GM12878 (cell line): ENCODE results near the gene MTA3.

Experiments used
- CHD2 ChIP-seq: IDR thresholded peaks from 2 replicates; pipeline ENCODE4 v1.6.1; 2011; ENCODE audit warnings: low read depth, low read length, improper control_type of control experiment, borderline replicate concordance
- RAD21 ChIP-seq: IDR thresholded peaks from 2 replicates; pipeline ENCODE4 v1.6.1; 2011; ENCODE audit warnings: mild to moderate bottlenecking, low read depth, low read length, moderate library complexity; ENCODE audit not compliant: insufficient read depth
- RBBP5 ChIP-seq: fragments of 200-600 bp; sonication (generic); conservative IDR thresholded peaks from 2 replicates; pipeline ENCODE4 v1.6.1; 2016
- SIX5 ChIP-seq: IDR thresholded peaks from 2 replicates; pipeline ENCODE4 v1.6.1; 2011; ENCODE audit warnings: mild to moderate bottlenecking, low read depth, low read length, moderate library complexity; ENCODE audit not compliant: severe bottlenecking
- SP1 ChIP-seq: IDR thresholded peaks from one replicate; pipeline ENCODE4 v1.6.1; 2011; ENCODE audit warnings: low read depth, low read length
- SREBF2 ChIP-seq: IDR thresholded peaks from 2 replicates; pipeline ENCODE4 v1.6.1; 2012; ENCODE audit warnings: mild to moderate bottlenecking, low read length
- TAF1 ChIP-seq: IDR thresholded peaks from 2 replicates; pipeline ENCODE4 v1.6.1; 2011; ENCODE audit warnings: mild to moderate bottlenecking, low read depth, low read length, borderline replicate concordance
- ZNF384 ChIP-seq: IDR thresholded peaks from 2 replicates; pipeline ENCODE4 v1.6.1; 2012; ENCODE audit warnings: low read depth, mild to moderate bottlenecking, low read length, improper control_type of control experiment, borderline replicate concordance

- no peak for TF ChIP-seq SREBF2
- no peak for TF ChIP-seq SIX5
- TF ChIP-seq CHD2: no peak
- TF ChIP-seq SP1: no peak
- TF ChIP-seq RAD21: no peak
- TF ChIP-seq TAF1: no peak
- TF ChIP-seq ZNF384: no peak
- TF ChIP-seq RBBP5: no peak
These were observed 130.5 kb downstream of the MTA3 start for GRCh38 chr2:42698940-42699339.
